ENCODE results near the gene PDLIM4.

GRCh38 chr5:132210944-132211343, 46.6 kb upstream of the PDLIM4 start:
- TF ChIP-seq MAX (IDR thresholded peaks at IDR 0.05; ENCODE audit: low read depth, low read length) (no peak), CTCF (IDR thresholded peaks at IDR 0.05; ENCODE audit: low read depth, low read length) (no peak), POLR2A (IDR thresholded peaks at IDR 0.05; ENCODE audit: extremely low read depth, insufficient read length) (no peak), MYC (IDR thresholded peaks at IDR 0.05; ENCODE audit: low read depth, low read length) (no peak)
